ENCODE results near the gene LIPF.
"Not testable (repeated sequence)": the region's sequence is repeated elsewhere in the genome, so short reads cannot be mapped to it uniquely, and the experiment has no call there.

LIPF gene

GRCh38 chr10:88693392-88694020, 29.3 kb downstream of the LIPF start:
- Histone ChIP-seq H3K27ac (no peak overlapping the region), H3K4me3 (no peak overlapping the region)
- no peak for DNase-seq (ENCODE audit: low spot score)
- no peak for TF ChIP-seq CTCF (IDR thresholded peaks at IDR 0.05)

GRCh38 chr10:88702848-88703597, 38.8 kb downstream of the LIPF start:
- no peak overlapping the region for H3K27ac ChIP-seq
- no peak overlapping the region for H3K4me3 ChIP-seq
- DNase-seq (ENCODE audit: low spot score): no peak
- no peak for TF ChIP-seq CTCF (IDR thresholded peaks at IDR 0.05)

GRCh38 chr10:88705958-88706357, 41.7 kb downstream of the LIPF start, which contains the start of gene LIPK:
LIPK (plus strand) TSS chr10:88706249; CDS start chr10:88724544, 18,295 bp downstream.
- DNase-seq (ENCODE audit: low spot score): no peak
- TF ChIP-seq CTCF (IDR thresholded peaks at IDR 0.05): no peak
- Histone ChIP-seq H3K4me3 (no peak within 1 kb of the TSS), H3K27ac (no peak within 1 kb of the TSS)

- no peak for TF ChIP-seq CTCF (IDR thresholded peaks at IDR 0.05)
- Histone ChIP-seq H3K4me3 (no peak overlapping the region), H3K27ac (no peak overlapping the region)
- DNase-seq (ENCODE audit: low spot score): no peak
These were observed 43.4 kb downstream of the LIPF start for GRCh38 chr10:88707429-88708155.

- not testable (repeated sequence) for H3K27ac ChIP-seq; DNase-seq (ENCODE audit: low spot score)
These were observed 45.1 kb downstream of the LIPF start for GRCh38 chr10:88709361-88709760.

GRCh38 chr10:88715517-88715916, 51.3 kb downstream of the LIPF start:
- H3K4me3 ChIP-seq: no peak overlapping the region
- TF ChIP-seq CTCF (IDR thresholded peaks at IDR 0.05): no peak
- DNase-seq (ENCODE audit: low spot score): no peak
- no peak overlapping the region for H3K27ac ChIP-seq

More at GRCh38 chr10:88709361-88709760, 45.1 kb downstream of the LIPF start:
- H3K4me3 ChIP-seq: not testable (repeated sequence)

GRCh38 chr10:88721392-88721791, 57.1 kb downstream of the LIPF start:
- no peak for DNase-seq (ENCODE audit: low spot score)
- TF ChIP-seq CTCF (IDR thresholded peaks at IDR 0.05): no peak
- H3K4me3 ChIP-seq: no peak overlapping the region

More at GRCh38 chr10:88721392-88721791, 57.1 kb downstream of the LIPF start:
- H3K27ac ChIP-seq: no peak overlapping the region
